GM18499 (cell line): ENCODE measurements around the gene CEP19.

ENCODE experiments used
- ATAC-seq: cut with Tn5 transposase; IDR thresholded peaks from one replicate; pipeline ENCODE4 v1.9.1; 2021; ENCODE audit warnings: moderate number of reproducible peaks; ENCODE audit not compliant: insufficient read depth, unreplicated experiment

Gene CEP19

DNA sequence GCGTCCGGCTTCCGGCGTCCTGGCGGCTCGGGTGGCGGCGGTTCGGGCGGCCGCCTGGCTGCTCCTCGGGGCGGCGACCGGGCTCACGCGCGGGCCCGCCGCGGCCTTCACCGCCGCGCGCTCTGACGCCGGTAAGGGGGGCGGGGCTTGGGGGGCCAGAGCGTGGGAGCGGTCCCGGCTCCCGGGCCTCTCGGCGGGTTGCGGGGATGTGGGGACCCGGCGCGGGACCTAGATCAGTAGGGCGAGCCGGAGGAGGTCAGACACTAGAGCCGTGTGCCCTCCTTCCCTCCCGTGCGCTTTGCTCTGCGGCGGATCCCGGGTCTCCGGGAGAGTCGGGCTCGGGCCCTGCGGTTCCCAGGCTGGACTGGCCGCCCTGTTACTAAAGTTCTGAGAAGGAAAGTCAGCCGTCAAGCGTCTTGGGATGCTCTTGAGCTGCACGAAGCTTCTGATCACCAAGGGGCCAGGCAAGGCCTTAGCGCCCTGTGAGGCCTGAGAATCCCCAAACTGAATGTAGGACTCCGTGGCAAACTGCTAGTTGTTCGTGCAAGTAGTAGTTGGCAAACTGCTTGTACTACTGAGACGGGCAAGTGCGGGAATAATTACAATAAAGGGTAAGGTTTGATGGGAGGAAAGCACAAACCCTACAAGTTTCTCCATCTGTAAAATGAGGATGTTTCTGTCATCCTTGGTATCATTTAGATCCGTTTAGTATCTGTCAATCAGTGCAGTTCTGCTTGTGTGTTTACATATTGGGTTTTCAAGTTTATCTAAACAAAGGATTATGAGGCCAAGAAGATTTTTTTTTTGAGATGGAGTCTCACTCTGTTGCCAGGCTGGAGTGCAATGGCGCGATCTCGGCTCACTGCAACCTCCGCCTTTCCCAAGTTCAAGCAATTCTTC is 714 bp upstream of the CEP19 start:
- peak; percentile 26 for ATAC-seq

GRCh38 chr3:196708467-196708866 is 3.6 kb downstream of the CEP19 start:
- no peak for ATAC-seq

DNA sequence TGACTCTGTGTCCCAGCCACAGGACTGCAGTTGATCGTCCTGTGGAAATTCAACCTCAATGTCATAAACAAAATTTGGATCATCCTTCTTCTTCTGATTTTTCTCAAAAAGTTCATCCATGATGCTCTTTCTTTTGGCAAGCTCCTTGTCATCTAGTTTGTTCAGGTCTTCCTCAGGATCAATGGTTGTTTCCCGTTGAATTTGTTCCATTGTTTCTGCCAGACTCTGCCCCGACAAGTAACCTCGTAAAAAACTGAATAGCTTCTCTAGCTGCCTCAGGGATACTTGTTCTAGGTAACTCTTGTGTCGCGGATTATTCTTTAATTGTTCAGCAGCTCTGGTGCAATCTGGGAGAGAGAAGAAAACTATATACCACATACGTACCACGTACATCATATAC is 4.5 kb downstream of the CEP19 start:
- ATAC-seq = no peak

DNA sequence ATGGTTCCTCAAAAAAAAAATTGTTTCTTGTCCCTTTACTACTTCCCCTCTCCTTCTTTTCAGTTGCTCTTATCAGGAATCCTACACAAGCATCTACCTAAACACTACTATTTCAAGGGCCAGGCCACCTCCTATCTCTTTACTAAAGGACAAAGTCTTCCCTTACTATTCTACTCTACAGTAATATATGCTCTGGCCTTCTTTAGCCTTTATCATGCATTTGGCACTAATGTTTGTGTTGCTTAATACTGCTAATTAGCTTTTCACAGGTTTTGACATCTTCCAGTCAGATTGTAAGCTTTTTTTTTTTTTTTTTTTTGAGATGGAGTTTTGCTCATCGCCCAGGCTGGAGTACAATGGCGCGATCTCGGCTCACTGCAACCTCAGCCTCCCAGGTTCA is 5.3 kb downstream of the CEP19 start:
- no peak for ATAC-seq

DNA sequence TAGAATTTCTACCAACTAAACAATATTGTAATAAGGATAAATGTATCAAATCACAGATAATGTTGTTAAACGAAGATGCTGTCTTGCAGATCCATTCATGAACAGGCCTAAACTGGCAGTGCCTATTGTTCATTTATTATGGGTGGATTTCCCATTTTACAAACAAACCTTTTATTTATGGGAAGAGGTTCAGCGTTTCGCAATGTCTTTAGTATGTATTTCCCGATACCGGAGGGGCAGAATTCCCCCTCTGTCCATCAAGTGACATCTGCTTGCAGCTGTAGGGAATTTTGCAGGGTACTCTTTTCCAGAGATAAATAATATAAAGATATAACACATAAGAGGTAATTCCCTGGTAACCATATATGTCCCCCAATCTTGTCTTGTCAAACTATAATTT is 5.7 kb downstream of the CEP19 start:
- no peak for ATAC-seq

GRCh38 chr3:196700801-196701200 is 11.2 kb downstream of the CEP19 start:
- no peak for ATAC-seq

DNA sequence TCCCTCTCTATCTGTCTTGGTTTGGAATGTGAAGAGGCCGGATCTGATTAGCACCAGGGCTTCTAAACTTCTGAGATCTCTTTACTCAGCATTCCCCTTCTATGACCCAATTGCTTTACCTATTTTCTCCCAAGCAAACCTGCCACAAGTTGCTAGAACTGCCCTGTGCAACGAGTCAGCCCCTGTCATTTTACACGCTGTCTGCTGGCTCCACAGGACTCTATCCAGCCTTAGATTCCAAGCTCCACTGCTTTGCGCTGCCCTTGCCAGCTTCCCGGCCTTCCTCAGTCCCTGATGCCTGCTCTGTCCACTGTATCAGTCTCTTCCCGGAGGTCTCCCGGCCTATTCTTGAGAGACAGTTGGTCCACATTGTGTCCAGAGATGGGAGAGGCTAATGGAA is 12.3 kb downstream of the CEP19 start:
- no peak for ATAC-seq

DNA sequence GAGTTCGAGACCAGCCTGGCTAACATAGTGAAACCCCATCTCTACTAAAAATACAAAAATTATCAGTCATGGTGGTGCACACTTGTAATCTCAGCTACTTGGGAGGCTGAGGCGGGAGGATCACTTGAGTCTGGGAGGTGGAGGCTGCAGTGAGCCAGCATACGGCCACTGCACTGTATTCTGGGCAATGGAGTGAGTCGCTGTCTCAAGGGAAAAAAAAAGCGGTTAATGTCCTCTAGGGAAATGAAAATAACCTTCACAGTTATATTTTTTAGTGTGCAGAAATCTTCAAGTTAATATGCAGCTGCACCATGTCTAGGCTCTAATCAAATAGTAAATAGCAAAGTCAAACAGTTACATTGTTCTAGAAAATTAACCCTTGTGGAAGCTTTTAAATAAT is 14.8 kb downstream of the CEP19 start:
- no peak for ATAC-seq

GRCh38 chr3:196695849-196696226 is 16.2 kb downstream of the CEP19 start:
- no peak for ATAC-seq

DNA sequence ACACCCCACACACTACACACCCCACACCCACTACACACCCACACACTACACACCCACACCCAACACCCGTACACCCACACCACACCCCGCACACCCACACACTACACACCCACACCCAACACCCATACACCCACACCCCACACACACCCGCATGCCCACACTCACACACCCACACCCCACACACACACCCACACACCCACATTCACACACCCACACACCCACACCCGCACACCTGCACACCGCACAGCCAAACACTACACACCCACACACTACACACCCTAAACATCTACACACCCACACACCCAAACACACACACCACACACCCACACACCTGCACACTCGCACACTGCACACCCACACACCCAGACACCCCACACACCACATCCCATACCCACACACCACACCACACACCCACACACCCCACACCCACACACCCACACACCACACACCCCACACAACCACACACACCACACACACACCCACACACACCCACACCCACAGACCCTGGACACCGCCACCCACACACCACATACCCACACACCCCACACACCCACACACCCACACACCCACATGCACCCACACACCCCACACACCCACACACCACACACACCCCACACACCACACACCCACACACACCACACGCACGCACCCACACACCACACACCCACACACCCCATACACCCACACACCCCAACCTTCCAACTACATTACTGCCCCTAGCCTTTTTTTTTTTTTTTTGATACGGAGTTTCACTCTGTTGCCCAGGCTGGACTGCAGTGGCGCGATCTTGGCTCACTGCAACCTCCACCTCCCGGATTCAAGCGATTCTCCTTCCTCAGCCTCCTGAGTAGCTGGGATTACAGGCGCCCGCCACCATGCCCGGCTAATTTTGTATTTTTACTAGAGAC is 16.9 kb downstream of the CEP19 start:
- ATAC-seq = no peak

DNA sequence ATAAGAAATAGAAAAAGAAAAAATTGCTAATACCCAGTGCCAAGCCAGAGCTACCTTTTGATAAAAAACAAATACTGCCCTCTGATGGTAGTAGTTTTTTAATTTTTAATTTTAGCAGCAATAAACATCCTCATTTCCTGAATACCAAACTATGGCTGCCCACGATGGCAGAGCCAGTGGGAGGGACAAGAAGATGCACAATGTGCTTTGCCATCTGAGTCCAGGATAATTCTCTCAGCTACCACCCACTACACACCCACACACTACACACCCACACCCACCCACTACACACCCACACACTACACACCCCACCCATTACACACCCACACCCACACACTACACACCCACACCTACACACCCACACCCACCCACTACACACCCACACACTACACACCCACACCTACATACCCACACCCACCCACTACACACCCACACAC is 17.8 kb downstream of the CEP19 start:
- ATAC-seq = no peak

- no peak for ATAC-seq
These were observed 20.7 kb downstream of the CEP19 start for GRCh38 chr3:196691386-196691785.

- ATAC-seq = no peak
These were observed 21.9 kb downstream of the CEP19 start for GRCh38 chr3:196689941-196690660.

GRCh38 chr3:196688349-196688748 is 23.7 kb downstream of the CEP19 start:
- ATAC-seq = no peak

GRCh38 chr3:196686436-196686835 is 25.6 kb downstream of the CEP19 start:
- no peak for ATAC-seq

DNA sequence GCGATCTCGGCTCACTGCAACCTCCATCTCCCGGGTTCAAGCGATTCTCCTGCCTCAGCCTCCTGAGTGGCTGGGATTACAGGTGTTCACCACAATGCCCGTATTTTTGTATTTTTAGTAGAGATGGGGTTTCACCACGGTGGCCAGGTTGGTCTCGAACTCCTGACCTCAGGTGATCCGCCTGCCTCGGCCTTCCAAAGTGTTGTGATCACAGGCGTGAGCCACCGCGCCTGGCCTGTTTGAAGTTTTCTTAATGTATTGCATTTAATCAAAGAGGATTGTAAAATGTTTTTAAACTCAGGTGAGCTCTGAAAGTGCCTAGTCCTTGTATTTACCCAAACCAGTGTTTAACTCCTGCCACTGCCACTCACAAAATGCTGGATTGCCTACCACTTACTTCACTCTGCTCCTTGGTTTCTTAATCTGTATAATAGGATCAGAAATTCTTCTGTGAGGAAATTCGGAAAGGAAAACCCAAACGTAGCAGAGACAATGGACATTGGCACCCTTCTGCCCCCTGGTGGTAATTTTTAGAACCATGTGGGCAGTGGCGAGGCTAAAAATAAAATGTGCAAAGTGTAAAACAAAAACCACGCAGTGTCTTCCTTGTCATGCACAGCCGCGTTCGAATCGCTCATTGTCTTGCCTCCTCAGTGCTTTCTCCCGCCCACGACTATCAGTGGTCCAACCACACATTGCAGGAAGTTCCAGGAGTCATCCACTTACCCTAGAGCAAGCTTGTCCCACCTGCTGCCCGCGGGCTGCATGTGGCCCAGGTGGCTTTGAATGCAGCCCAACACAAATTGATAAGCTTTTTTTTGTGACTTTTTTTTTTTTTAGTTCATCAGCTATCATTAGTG is 27.3 kb downstream of the CEP19 start:
- no peak for ATAC-seq

DNA sequence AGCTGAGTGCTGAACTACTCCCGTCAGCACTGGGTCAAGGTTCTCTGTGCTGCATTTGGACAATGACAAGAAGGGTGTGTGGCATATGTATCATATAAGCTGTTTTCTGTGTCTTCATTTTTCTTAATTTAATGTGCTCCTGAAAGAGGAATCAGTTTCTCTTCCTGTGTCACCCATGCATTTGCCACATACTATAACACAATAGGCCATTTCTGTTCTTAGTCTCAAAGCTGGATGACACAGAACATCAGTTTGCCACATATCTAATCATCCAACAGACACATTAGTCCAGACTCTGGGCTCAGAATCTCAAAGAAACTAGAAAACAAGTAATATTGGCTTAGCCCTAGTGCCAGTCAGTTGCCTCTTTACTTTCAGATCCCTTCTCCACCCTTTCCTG is 34.1 kb downstream of the CEP19 start:
- ATAC-seq = no peak

DNA sequence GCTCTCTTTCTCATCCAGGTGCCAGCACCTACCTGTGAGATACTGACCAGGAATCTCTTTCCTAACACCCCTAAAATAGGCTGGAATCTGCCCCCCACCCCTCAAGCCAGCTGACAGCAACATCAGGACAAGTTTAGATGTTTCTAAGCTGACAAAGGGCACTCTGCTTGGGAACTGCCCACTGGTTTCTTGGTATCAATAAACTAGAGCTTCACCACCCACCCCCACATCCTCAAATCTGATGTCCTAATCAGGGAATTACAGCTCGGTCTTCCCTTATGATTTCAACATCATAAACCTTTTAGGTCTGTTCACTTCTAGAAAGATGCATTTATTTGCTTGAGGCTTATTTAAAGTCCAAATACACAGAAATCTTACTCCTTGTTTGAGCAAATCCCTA is 34.7 kb downstream of the CEP19 start:
- ATAC-seq = no peak

- no peak for ATAC-seq
These were observed 38.4 kb downstream of the CEP19 start for GRCh38 chr3:196673632-196674031.

DNA sequence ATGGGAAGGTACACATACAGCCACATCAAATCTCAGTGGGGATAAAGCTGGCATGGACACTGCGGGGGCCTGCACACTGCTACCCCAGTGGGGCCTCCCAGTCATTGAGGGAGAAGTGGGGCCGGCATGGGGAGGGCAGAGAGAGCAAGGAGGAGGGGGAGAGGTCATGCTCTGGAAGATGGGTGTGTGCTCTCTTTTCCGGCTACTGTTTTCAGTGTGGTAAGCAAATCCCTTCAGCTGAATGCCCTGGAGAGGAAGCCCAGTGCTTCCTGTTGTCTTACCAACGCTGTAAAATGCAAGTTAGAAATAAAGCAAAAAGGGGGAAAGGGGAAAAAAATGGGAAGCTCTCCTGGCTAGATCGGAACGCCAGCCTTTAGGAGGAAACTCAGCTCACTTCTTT is 41.7 kb downstream of the CEP19 start:
- no peak for ATAC-seq
